Left cardiac atrium (tissue), 4 donors: Measurements from ENCODE around the gene ATP1A4. TPM values are rescaled to one million over a fixed set of nuclear protein-coding genes. Genes with fewer than 3 reads are reported as not detected.
"Not testable (repeated sequence)": the region's sequence is repeated elsewhere in the genome, so short reads cannot be mapped to it uniquely, and the experiment has no call there.

ENCODE experiments used
- ATAC-seq, 2 donors: fragments of 200-7000 bp; cut with Tn5 transposase; one replicate each; pipeline ENCODE4 v1.9.1; 2020; ENCODE audit warnings: mild to moderate bottlenecking in 2 of 2, moderate library complexity in 2 of 2
- DNase-seq: peaks from one replicate; pipeline ENCODE4 v3.0.0-alpha.2; 2020
- intact Hi-C, 2 donors: fragments of 100-400 bp; cut with DNase I; formaldehyde crosslinking; loops; one replicate each; pipeline versions ENCODE4 v1.14.1 to v1.15.1; 2022 to 2023
- total RNA-seq, 2 donors: library from RNA; stranded (reverse); fragmentation: NEBNext Ultra II Directional; extraction: Animal tissue kit (Norgen Biotek cat#: 25700); gene quantifications; one replicate each; pipeline ENCODE4 v1.2.1, GENCODE V29; 2021
- donor health status: DM: no; HTN: yes; CAD: no.
- donor health status: DM: no; HTN: yes; CAD: no; lungs with severe emphysema.
- donor health status: DM: yes; HTN: yes; CAD: no.
- donor health status: Dilated cardiomyopathy.

ATP1A4 gene
- total RNA-seq, 2 donors from 2014 or later: 0.13 TPM; not detected in 1

- DNase-seq: no peak
- ATAC-seq: no peak
- intact Hi-C loops: no loop called here
These were observed 30.6 kb upstream of the ATP1A4 start for GRCh38 chr1:160120797-160121196.

- DNase-seq: no peak
- ATAC-seq: no peak
- intact Hi-C loops: no loop called here
These were observed 30.0 kb upstream of the ATP1A4 start for GRCh38 chr1:160121388-160121787.

GRCh38 chr1:160122978-160123495, 28.4 kb upstream of the ATP1A4 start:
- intact Hi-C loops: no loop called here
- DNase-seq: no peak
- no peak for ATAC-seq

GRCh38 chr1:160123726-160124125, 27.7 kb upstream of the ATP1A4 start:
- DNase-seq: no peak
- ATAC-seq: no peak
- intact Hi-C loops: no loop called here

GRCh38 chr1:160124705-160125478, 26.5 kb upstream of the ATP1A4 start:
- ATAC-seq (peak; percentile 51 to 61), DNase-seq (no peak)
- intact Hi-C loops: no loop called here

DNA sequence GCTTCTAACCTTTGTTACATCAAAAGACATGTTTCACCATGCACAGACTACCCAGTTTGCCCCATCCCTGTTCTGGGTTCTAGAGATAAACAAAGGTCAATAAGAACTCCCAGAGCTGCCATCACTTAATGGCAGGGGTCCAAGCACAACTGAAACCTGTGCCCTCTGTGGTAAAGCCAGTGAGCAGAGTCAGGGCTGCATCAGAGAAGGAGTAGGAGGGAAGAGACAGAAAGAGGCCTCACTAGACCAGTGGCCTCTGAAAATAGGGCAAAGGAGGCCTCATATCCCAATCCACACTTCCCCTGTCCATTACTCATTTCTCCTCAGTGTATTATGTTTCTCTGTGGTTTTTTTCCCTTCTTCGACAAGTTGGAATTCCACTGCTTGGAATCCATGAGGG, 25.7 kb upstream of the ATP1A4 start:
- no peak for ATAC-seq
- intact Hi-C loops: no loop called here

GRCh38 chr1:160126342-160126741, 25.1 kb upstream of the ATP1A4 start:
- ATAC-seq, DNase-seq, intact Hi-C loops: not testable (repeated sequence)

More for the DNA sequence above, 25.7 kb upstream of the ATP1A4 start:
- DNase-seq: no peak

- ATAC-seq: no peak
- DNase-seq: no peak
These were observed 24.0 kb upstream of the ATP1A4 start for GRCh38 chr1:160127381-160127780.

DNA sequence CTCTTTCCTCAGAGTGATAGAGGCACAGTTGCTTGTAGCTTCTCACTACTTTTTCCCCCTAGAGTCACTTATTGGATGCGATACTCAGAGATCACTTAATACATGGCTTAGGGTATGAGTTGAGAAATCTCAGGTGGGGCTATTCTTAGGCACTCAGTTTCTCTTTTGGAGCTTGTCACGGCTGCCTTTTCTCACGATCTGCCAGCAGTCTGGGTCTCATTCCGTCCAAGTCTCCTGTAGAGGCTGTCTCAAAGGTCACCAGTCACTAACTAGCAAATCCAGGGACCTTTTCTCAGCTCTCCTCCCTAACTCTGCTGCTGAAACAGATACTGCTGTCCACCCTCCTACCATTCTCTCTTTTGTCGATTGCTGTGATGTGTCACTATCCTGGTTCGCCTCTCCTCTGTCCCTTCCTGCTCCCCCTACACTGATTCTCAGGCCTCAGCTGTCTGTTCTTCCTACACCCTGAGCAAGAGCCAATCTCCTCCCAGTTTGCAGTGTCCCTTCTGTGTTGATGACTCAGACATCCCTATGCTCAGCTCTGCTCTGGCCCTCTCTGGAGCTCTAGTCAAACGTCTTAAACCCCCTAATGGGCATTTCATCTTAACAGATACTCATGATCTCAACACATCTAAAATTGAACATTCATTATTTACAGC, 23.4 kb upstream of the ATP1A4 start:
- DNase-seq: no peak
- intact Hi-C loops: no loop called here
- peak in 1 of 2 donors; percentile 78 for ATAC-seq

More at GRCh38 chr1:160127381-160127780, 24.0 kb upstream of the ATP1A4 start:
- intact Hi-C loops: no loop called here

GRCh38 chr1:160128636-160129035, 22.8 kb upstream of the ATP1A4 start:
- no peak for ATAC-seq
- DNase-seq: no peak
- intact Hi-C loops: no loop called here

- ATAC-seq (peak in 1 of 2 donors; percentile 56), DNase-seq (no peak)
- intact Hi-C loops: no loop called here
These were observed 22.4 kb upstream of the ATP1A4 start for GRCh38 chr1:160129046-160129445.

DNA sequence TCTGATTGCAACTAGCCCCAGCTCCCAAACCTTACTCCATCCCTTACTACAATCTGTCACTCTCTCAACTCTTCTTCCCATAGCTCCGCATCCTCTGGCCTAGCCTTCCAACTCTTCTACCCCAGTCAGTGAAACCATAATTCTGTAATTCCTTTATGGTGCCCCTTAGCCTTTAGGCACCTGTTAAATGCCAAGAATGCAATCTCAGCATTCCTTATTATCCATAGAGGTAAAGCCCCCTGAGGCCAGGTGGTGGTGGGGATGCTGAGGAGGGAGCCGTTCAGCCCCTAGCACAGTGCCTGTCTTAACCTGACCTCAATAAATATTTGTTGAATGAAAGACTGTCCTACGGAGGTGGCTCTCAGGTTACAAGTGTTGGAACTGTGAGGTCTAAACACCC, 21.8 kb upstream of the ATP1A4 start:
- ATAC-seq: no peak
- intact Hi-C loops: no loop called here

DNA sequence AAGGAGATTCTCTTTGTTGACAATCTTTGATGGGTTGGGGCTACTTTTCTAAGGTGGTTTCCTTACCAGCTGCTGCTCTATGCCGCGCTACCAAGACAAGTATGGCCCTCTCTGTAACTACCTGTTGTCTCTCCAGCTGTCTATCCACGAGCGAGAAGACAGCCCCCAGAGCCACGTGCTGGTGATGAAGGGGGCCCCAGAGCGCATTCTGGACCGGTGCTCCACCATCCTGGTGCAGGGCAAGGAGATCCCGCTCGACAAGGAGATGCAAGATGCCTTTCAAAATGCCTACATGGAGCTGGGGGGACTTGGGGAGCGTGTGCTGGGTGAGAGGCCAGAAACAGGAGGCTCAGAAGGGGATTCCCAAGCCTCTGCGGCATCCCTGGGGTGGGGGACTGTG, 21.4 kb upstream of the ATP1A4 start:
- ATAC-seq (no peak), DNase-seq (no peak)
- intact Hi-C loops: no loop called here

More for the DNA sequence above, 21.8 kb upstream of the ATP1A4 start:
- DNase-seq: no peak

DNA sequence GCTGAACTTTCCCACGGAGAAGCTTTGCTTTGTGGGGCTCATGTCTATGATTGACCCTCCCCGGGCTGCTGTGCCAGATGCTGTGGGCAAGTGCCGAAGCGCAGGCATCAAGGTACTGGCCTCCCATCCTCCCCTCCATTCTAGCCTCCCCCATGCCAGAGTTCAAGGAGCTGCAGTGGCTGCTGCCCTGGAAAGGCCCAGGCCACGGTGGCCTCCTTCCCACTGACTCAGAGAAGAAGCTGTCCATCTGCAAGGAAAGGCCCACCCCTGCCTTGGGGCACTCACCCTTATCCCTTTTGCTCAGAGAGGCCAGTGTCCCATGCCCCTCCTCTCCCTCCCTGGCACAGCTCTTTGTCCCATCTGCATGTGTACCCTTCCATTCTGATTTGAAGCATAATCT, 20.9 kb upstream of the ATP1A4 start:
- ATAC-seq (no peak), DNase-seq (no peak)
- intact Hi-C loops: no loop called here

GRCh38 chr1:160130939-160131338, 20.5 kb upstream of the ATP1A4 start:
- no peak for DNase-seq
- intact Hi-C loops: no loop called here
- no peak for ATAC-seq

GRCh38 chr1:160131803-160132565, 19.4 kb upstream of the ATP1A4 start:
- intact Hi-C loops: no loop called here
- ATAC-seq (peak; percentile 77 to 91), DNase-seq (peak; percentile 60)

GRCh38 chr1:160133990-160134770, 17.2 kb upstream of the ATP1A4 start:
- no peak for ATAC-seq
- no peak for DNase-seq
- intact Hi-C loops: no loop called here

- intact Hi-C loops: no loop called here
- no peak for ATAC-seq
- no peak for DNase-seq
These were observed 16.4 kb upstream of the ATP1A4 start for GRCh38 chr1:160134791-160135572.
